ENCODE results near the gene HIRA. TPM values are rescaled to one million over a fixed set of nuclear protein-coding genes. Genes with fewer than 3 reads are reported as not detected.

The HIRA gene
- total and polyA plus RNA-seq, 9 of the 15 experiments (the other 6 are each of a cell fraction or from before 2014, with no cell fraction given), result 0.96 to 132 (median 58.4) TPM

GRCh38 chr22:19419464-19420178 lies 11.9 kb downstream of the HIRA start (continued):
- peak; percentile 53; the same call in 1 of the 2 replicates for TF ChIP-seq TSHZ1 (CRISPR knock-in tag; IDR thresholded peaks at IDR 0.05)
- peak; percentile 87 for TF ChIP-seq MYNN (IDR thresholded peaks at IDR 0.05)
- TF ChIP-seq MYNN (CRISPR knock-in tag; IDR thresholded peaks at IDR 0.05), result no peak
- TF ChIP-seq ETV1 (tag; conservative IDR thresholded peaks at IDR 0.05; ENCODE audit: low read depth), result peak; percentile 86
- TF ChIP-seq ZNF311 (CRISPR knock-in tag; IDR thresholded peaks at IDR 0.05), result peak; percentile 83
- peak; percentile 78 for TF ChIP-seq RBBP5 (IDR thresholded peaks at IDR 0.05; ENCODE audit: borderline replicate concordance, insufficient read depth, low read length, poor library complexity, severe bottlenecking)
- no peak for TF ChIP-seq NCOA4 (IDR thresholded peaks at IDR 0.05; ENCODE audit: partially characterized antibody)
- no peak; the same call in 1 of the 2 replicates for TF ChIP-seq THAP12 (CRISPR knock-in tag; IDR thresholded peaks at IDR 0.05)
- TF ChIP-seq MTF1 (CRISPR knock-in tag; IDR thresholded peaks at IDR 0.05; ENCODE audit: borderline replicate concordance), result no peak
- no peak for TF ChIP-seq HDAC3 (IDR thresholded peaks at IDR 0.05; ENCODE audit: borderline replicate concordance, partially characterized antibody)
- peak; percentile 95 for TF ChIP-seq HES1 (IDR thresholded peaks at IDR 0.05; ENCODE audit: low read depth)
- no peak for TF ChIP-seq ETS1 (conservative IDR thresholded peaks at IDR 0.05; ENCODE audit: control insufficient read depth, low read depth, low read length)
- TF ChIP-seq PCBP1 (IDR thresholded peaks at IDR 0.05; ENCODE audit: low read depth, low read length, poor library complexity, severe bottlenecking), result no peak
- no peak for TF ChIP-seq ZKSCAN1 (IDR thresholded peaks at IDR 0.05; ENCODE audit: low read depth, low read length)
- 0 out of 2 replicates have a peak, but pooled peaks have one; percentile 64 for TF ChIP-seq KLF6 (CRISPR knock-in tag; IDR thresholded peaks at IDR 0.05; ENCODE audit: borderline replicate concordance)
- TF ChIP-seq RBM22 (IDR thresholded peaks at IDR 0.05; ENCODE audit: low read depth, low read length, poor library complexity, severe bottlenecking), result no peak
- peak; percentile 86 for TF ChIP-seq SMAD3 (CRISPR knock-in tag; conservative IDR thresholded peaks at IDR 0.05)
- TF ChIP-seq FIP1L1 (IDR thresholded peaks at IDR 0.05; ENCODE audit: low read depth, low read length, poor library complexity, severe bottlenecking), result no peak
